ENCODE measurements around the gene H2BK1.

H2BK1 gene

GRCh38 chr7:151251328-151251688, 41.0 kb upstream of the H2BK1 start:
- peak overlapping the region; percentile 54 for H2AFZ ChIP-seq (ENCODE audit: low read depth, low read length)
- no peaks in the 10 kb centered on the region for H3K9me3 ChIP-seq (ENCODE audit: insufficient read depth, low read length, severe bottlenecking)
- H3K9ac ChIP-seq (ENCODE audit: low read depth, low read length), result peak overlapping the region; percentile 28; the same call in 1 of the 2 replicates
- H3K4me2 ChIP-seq (ENCODE audit: insufficient read depth, low read length), result peak overlapping the region; percentile 57
- H3K36me3 ChIP-seq (ENCODE audit: insufficient read depth, low read length), result no peaks in the 10 kb centered on the region
- peak overlapping the region in 1 of 2 experiments; percentile 48; a peak in 2 of 4 replicates for H3K4me3 ChIP-seq (ENCODE audit: low read depth in 1 of 2, low read length in 2 of 2)
- H4K20me1 ChIP-seq (ENCODE audit: insufficient read depth, low read length), result peaks cover 32% of the 10 kb centered on the region
- no peaks in the 10 kb centered on the region for H3K79me2 ChIP-seq (ENCODE audit: insufficient read depth, low read length)
- peak; percentile 22 for ATAC-seq (ENCODE audit: insufficient read depth, low read depth)
- no peak overlapping the region for H3K27ac ChIP-seq (ENCODE audit: low read length)
- TF ChIP-seq EZH2 (IDR thresholded peaks at IDR 0.05; ENCODE audit: borderline replicate concordance, low read depth, low read length, severe bottlenecking), result peak; percentile 94
- no peak for TF ChIP-seq CTCF (IDR thresholded peaks at IDR 0.05; ENCODE audit: borderline replicate concordance, extremely low read depth, low read length, poor library complexity, severe bottlenecking)
- peaks cover 93% of the 10 kb centered on the region for H3K27me3 ChIP-seq (ENCODE audit: insufficient read depth, low read length, poor library complexity)
- no peak for DNase-seq
- peaks cover 33% of the 10 kb centered on the region for H3K4me1 ChIP-seq (ENCODE audit: insufficient read depth, low read length)

- peaks cover 33% of the 10 kb centered on the region for H3K4me1 ChIP-seq (ENCODE audit: insufficient read depth, low read length)
- H4K20me1 ChIP-seq (ENCODE audit: insufficient read depth, low read length), result peaks cover 34% of the 10 kb centered on the region
- no peak overlapping the region for H3K4me3 ChIP-seq (ENCODE audit: low read depth in 1 of 2, low read length in 2 of 2)
- no peak for TF ChIP-seq CTCF (IDR thresholded peaks at IDR 0.05; ENCODE audit: borderline replicate concordance, extremely low read depth, low read length, poor library complexity, severe bottlenecking)
- no peak for TF ChIP-seq EZH2 (IDR thresholded peaks at IDR 0.05; ENCODE audit: borderline replicate concordance, low read depth, low read length, severe bottlenecking)
- no peak overlapping the region for H2AFZ ChIP-seq (ENCODE audit: low read depth, low read length)
- H3K27ac ChIP-seq (ENCODE audit: low read length), result no peak overlapping the region
- no peak overlapping the region for H3K9ac ChIP-seq (ENCODE audit: low read depth, low read length)
- peaks cover 99% of the 10 kb centered on the region for H3K27me3 ChIP-seq (ENCODE audit: insufficient read depth, low read length, poor library complexity)
- no peaks in the 10 kb centered on the region for H3K36me3 ChIP-seq (ENCODE audit: insufficient read depth, low read length)
- ATAC-seq (ENCODE audit: insufficient read depth, low read depth) (no peak), DNase-seq (no peak)
- H3K9me3 ChIP-seq (ENCODE audit: insufficient read depth, low read length, severe bottlenecking), result no peaks in the 10 kb centered on the region
- H3K79me2 ChIP-seq (ENCODE audit: insufficient read depth, low read length), result no peaks in the 10 kb centered on the region
- H3K4me2 ChIP-seq (ENCODE audit: insufficient read depth, low read length), result no peak overlapping the region; the same call in 1 of the 2 replicates
Observed at GRCh38 chr7:151250181-151251132, 40.2 kb upstream of the H2BK1 start.

- H3K9ac ChIP-seq (ENCODE audit: low read depth, low read length), result no peak overlapping the region
- peaks cover 40% of the 10 kb centered on the region for H3K4me1 ChIP-seq (ENCODE audit: insufficient read depth, low read length)
- H3K36me3 ChIP-seq (ENCODE audit: insufficient read depth, low read length), result no peaks in the 10 kb centered on the region
- no peaks in the 10 kb centered on the region for H3K79me2 ChIP-seq (ENCODE audit: insufficient read depth, low read length)
- TF ChIP-seq EZH2 (IDR thresholded peaks at IDR 0.05; ENCODE audit: borderline replicate concordance, low read depth, low read length, severe bottlenecking) (no peak), CTCF (IDR thresholded peaks at IDR 0.05; ENCODE audit: borderline replicate concordance, extremely low read depth, low read length, poor library complexity, severe bottlenecking) (no peak)
- ATAC-seq (ENCODE audit: insufficient read depth, low read depth) (no peak), DNase-seq (no peak)
- H2AFZ ChIP-seq (ENCODE audit: low read depth, low read length), result no peak overlapping the region
- no peak overlapping the region for H3K4me3 ChIP-seq (ENCODE audit: low read depth in 1 of 2, low read length in 2 of 2)
- peaks cover 28% of the 10 kb centered on the region for H4K20me1 ChIP-seq (ENCODE audit: insufficient read depth, low read length)
- peaks cover 99% of the 10 kb centered on the region for H3K27me3 ChIP-seq (ENCODE audit: insufficient read depth, low read length, poor library complexity)
- no peak overlapping the region for H3K4me2 ChIP-seq (ENCODE audit: insufficient read depth, low read length)
- H3K27ac ChIP-seq (ENCODE audit: low read length), result no peak overlapping the region
- H3K9me3 ChIP-seq (ENCODE audit: insufficient read depth, low read length, severe bottlenecking), result no peaks in the 10 kb centered on the region
Observed at GRCh38 chr7:151249732-151250072, 39.4 kb upstream of the H2BK1 start.

Data from DND-41 (cell line).